Upper lobe of right lung (tissue), 1 donor: Measurements from ENCODE around the gene SIX1. TPM values are rescaled to one million over a fixed set of nuclear protein-coding genes. Genes with fewer than 3 reads are reported as not detected.

Source experiments
- ATAC-seq: fragments of 200-7000 bp; cut with Tn5 transposase; one replicate; pipeline ENCODE4 v1.9.1; 2020; ENCODE audit warnings: mild to moderate bottlenecking, moderate library complexity
- DNase-seq: peaks from one replicate; pipeline ENCODE4 v3.0.0-alpha.2; 2020
- H3K27ac ChIP-seq: fragments of 200-600 bp; one replicate; pipeline ENCODE4 v1.8.0; 2022
- H3K27me3 ChIP-seq: fragments of 200-600 bp; one replicate; pipeline ENCODE4 v1.8.0; 2022; ENCODE audit warnings: mild to moderate bottlenecking
- H3K36me3 ChIP-seq: fragments of 200-600 bp; one replicate; pipeline ENCODE4 v1.8.0; 2022
- H3K4me1 ChIP-seq: fragments of 200-600 bp; one replicate; pipeline ENCODE4 v1.8.0; 2022
- H3K4me3 ChIP-seq: fragments of 200-600 bp; one replicate; pipeline ENCODE4 v1.8.0; 2022; ENCODE audit warnings: mild to moderate bottlenecking
- H3K9me3 ChIP-seq: fragments of 200-600 bp; one replicate; pipeline ENCODE4 v1.8.0; 2022
- intact Hi-C: fragments of 100-400 bp; cut with DNase I; formaldehyde crosslinking; loops from one replicate; pipeline ENCODE4 v1.11.0; 2022
- total RNA-seq: library from RNA; stranded (reverse); fragmentation: NEBNext Ultra II Directional; extraction: Animal tissue kit (Norgen Biotek cat#: 25700); gene quantifications from one replicate; pipeline ENCODE4 v1.2.1, GENCODE V29; 2021
- TF ChIP-seq, protein P1 (sequence below): fragments of 200-600 bp; IDR thresholded peaks from one replicate; pipeline ENCODE4 v1.8.0; 2022; ENCODE audit warnings: antibody characterized with exemption
- donor health status: DM: no; HTN: yes; CAD: no; lungs with severe emphysema.

The SIX1 gene
- total RNA-seq, 1 donor from 2014 or later = 0.14 TPM

DNA sequence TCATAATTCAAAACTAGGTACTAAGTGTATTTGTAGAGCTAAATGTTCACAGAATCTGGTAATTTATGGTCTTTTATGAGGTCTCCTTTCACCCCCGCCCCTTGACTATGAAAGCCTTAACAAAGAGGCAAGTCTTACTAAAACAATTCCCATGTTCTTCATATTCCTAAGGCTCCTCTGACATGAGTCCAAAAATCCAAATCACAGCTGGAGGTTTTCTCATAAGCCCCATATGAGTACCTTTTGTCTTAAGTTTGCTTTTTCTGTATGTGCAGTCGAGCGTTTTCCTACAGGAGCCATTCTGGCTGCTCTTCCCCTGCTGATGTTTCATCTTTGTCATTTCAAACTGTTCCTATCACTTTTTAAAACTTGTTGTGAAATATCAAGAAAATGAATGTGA lies 55.2 kb downstream of the SIX1 start:
- Histone ChIP-seq H3K36me3 (no peaks in the 10 kb centered on the region), H3K27ac (no peak overlapping the region), H3K4me3 (no peak overlapping the region), H3K9me3 (no peaks in the 10 kb centered on the region), H3K27me3 (no peaks in the 10 kb centered on the region), H3K4me1 (no peaks in the 10 kb centered on the region)
- ATAC-seq (no peak), DNase-seq (no peak)
- intact Hi-C loops = no loop called here
- TF ChIP-seq, protein P1, sequence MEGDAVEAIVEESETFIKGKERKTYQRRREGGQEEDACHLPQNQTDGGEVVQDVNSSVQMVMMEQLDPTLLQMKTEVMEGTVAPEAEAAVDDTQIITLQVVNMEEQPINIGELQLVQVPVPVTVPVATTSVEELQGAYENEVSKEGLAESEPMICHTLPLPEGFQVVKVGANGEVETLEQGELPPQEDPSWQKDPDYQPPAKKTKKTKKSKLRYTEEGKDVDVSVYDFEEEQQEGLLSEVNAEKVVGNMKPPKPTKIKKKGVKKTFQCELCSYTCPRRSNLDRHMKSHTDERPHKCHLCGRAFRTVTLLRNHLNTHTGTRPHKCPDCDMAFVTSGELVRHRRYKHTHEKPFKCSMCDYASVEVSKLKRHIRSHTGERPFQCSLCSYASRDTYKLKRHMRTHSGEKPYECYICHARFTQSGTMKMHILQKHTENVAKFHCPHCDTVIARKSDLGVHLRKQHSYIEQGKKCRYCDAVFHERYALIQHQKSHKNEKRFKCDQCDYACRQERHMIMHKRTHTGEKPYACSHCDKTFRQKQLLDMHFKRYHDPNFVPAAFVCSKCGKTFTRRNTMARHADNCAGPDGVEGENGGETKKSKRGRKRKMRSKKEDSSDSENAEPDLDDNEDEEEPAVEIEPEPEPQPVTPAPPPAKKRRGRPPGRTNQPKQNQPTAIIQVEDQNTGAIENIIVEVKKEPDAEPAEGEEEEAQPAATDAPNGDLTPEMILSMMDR = no peak

Other genes starting within 250 kb of the SIX1 start
- gene C14orf39, start 163.4 kb downstream of the SIX1 start, total RNA-seq = not detected
- gene SIX6, start 140.3 kb downstream of the SIX1 start, total RNA-seq = not detected
- 0.69 TPM for gene SIX4, start 74.9 kb upstream of the SIX1 start, total RNA-seq
- gene MNAT1, start 85.3 kb upstream of the SIX1 start, total RNA-seq = 25.5 TPM